ENCODE data around the gene ARHGAP24.

The ARHGAP24 gene

GRCh38 chr4:85598936-85599335 lies 124.0 kb downstream of the ARHGAP24 start:
- in situ Hi-C loops (cut with MboI; ENCODE audit: low sequenced_read_pairs, unreplicated experiment): no loop called here
- TF ChIP-seq CTCF (IDR thresholded peaks at IDR 0.05; ENCODE audit: borderline replicate concordance, control extremely low read depth, extremely low read depth, insufficient read depth, missing control alignments): no peak
- DNase-seq (ENCODE audit: low spot score): no peak

GRCh38 chr4:85600501-85600900 lies 125.6 kb downstream of the ARHGAP24 start:
- DNase-seq (ENCODE audit: low spot score): no peak
- TF ChIP-seq CTCF (IDR thresholded peaks at IDR 0.05; ENCODE audit: borderline replicate concordance, control extremely low read depth, extremely low read depth, insufficient read depth, missing control alignments): no peak
- in situ Hi-C loops (cut with MboI; ENCODE audit: low sequenced_read_pairs, unreplicated experiment): no loop called here

GRCh38 chr4:85603437-85604336 lies 128.7 kb downstream of the ARHGAP24 start:
- peak; percentile 17 for DNase-seq (ENCODE audit: low spot score)
- TF ChIP-seq CTCF (IDR thresholded peaks at IDR 0.05; ENCODE audit: borderline replicate concordance, control extremely low read depth, extremely low read depth, insufficient read depth, missing control alignments): no peak
- in situ Hi-C loops (cut with MboI; ENCODE audit: low sequenced_read_pairs, unreplicated experiment): no loop called here

GRCh38 chr4:85606505-85606904 lies 131.6 kb downstream of the ARHGAP24 start:
- DNase-seq (ENCODE audit: low spot score): no peak
- in situ Hi-C loops (cut with MboI; ENCODE audit: low sequenced_read_pairs, unreplicated experiment): no loop called here
- TF ChIP-seq CTCF (IDR thresholded peaks at IDR 0.05; ENCODE audit: borderline replicate concordance, control extremely low read depth, extremely low read depth, insufficient read depth, missing control alignments): no peak

GRCh38 chr4:85607624-85608023 lies 132.7 kb downstream of the ARHGAP24 start:
- no peak for DNase-seq (ENCODE audit: low spot score)
- in situ Hi-C loops (cut with MboI; ENCODE audit: low sequenced_read_pairs, unreplicated experiment): no loop called here

GRCh38 chr4:85610450-85610849 lies 135.5 kb downstream of the ARHGAP24 start:
- DNase-seq (ENCODE audit: low spot score): peak; percentile 78

More at GRCh38 chr4:85607624-85608023, 132.7 kb downstream of the ARHGAP24 start:
- no peak for TF ChIP-seq CTCF (IDR thresholded peaks at IDR 0.05; ENCODE audit: borderline replicate concordance, control extremely low read depth, extremely low read depth, insufficient read depth, missing control alignments)

More at GRCh38 chr4:85610450-85610849, 135.5 kb downstream of the ARHGAP24 start:
- no peak for TF ChIP-seq CTCF (IDR thresholded peaks at IDR 0.05; ENCODE audit: borderline replicate concordance, control extremely low read depth, extremely low read depth, insufficient read depth, missing control alignments)
- in situ Hi-C loops (cut with MboI; ENCODE audit: low sequenced_read_pairs, unreplicated experiment): no loop called here

Data from GM13976 (cell line).